NCI-H446 (cell line): Measurements from ENCODE around the gene GYPA.
"Not testable (repeated sequence)": the region's sequence is repeated elsewhere in the genome, so short reads cannot be mapped to it uniquely, and the experiment has no call there.

Experiments
- DNase-seq, 2 experiments: peaks; one replicate each; lab custom pipeline; 2025; lab: John Stamatoyannopoulos, UW

GYPA gene

DNA sequence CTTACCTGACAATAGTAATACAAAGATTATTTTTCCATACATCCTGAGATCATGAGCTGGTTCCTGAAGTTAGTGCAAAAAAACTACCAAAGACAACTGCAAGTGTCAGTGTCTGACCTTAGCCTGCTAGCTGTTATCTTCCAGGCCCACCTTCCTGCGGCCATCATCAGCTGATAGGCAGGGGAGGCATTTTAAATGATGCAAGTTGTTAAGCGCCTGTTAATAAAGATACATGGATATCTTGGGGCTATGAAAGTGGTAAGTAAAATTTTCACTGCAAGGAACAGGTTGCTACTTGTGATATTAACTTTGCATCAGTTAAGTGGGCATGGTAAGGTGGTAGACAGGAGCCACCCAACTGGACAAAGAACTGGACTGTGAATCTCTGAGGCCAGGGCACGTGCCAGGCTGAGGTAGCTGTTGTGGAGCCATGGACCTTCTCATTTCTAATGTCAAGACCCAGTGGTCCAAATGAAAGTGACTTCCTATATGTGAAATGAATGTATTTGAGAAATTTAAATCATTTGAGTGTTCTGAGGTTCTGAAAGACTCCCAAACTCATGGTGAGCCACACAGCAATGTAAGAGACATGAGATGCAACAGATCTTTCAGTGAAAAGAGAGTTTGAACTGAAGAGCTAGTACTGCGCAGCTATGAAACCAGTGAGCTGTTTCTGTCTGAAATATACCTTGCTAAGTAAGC lies at the start of gene GYPA:
Gene GYPA, minus strand, starts transcription at position 125 of the 702 bp plus-strand sequence. Its CDS starts 83 bp downstream, at position 42.
- DNase-seq = not testable (repeated sequence)

DNA sequence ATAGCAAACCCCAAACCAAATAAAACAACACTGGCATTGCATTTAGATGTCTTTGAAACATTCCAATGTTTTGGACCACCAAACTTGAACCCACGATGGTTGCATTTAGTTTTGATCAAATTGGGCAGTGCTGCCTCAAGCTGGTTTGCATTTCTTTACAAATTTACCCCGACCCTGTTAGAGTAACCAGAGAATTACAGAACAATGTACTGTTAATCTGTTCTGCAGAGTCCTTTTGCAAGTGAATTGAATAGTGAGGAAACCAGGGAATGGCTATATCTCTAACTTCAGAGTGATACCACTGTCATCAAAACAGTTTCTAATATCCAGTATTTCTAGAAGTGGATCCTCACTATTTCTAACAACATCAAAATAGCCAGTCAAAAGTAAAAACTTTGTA lies 49.5 kb upstream of the GYPA start:
- DNase-seq = no peak

- DNase-seq = no peak
These were observed 48.6 kb upstream of the GYPA start for GRCh38 chr4:144189121-144189520.

GRCh38 chr4:144185086-144185485 lies 44.6 kb upstream of the GYPA start:
- DNase-seq = no peak

DNA sequence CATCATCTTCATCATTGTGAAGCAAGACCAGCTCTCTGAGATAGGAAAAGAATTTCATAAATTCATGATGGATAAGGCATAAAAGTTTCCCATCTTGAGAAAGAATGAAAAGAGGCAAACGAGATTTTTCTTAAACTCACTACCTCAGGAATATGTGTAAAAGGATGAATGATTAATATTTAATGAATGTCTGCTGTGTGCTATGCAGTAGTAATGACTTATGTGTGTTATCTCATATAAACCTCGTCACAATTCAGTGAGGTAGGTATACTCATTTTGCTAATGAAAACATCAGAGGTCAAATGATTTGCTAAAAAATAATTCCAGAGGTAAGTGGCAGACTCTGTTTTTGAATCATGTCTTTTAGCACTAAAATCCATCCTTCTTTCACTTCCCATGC lies 42.6 kb upstream of the GYPA start:
- DNase-seq = no peak

- DNase-seq = no peak
These were observed 40.9 kb upstream of the GYPA start for GRCh38 chr4:144181391-144181790.

DNA sequence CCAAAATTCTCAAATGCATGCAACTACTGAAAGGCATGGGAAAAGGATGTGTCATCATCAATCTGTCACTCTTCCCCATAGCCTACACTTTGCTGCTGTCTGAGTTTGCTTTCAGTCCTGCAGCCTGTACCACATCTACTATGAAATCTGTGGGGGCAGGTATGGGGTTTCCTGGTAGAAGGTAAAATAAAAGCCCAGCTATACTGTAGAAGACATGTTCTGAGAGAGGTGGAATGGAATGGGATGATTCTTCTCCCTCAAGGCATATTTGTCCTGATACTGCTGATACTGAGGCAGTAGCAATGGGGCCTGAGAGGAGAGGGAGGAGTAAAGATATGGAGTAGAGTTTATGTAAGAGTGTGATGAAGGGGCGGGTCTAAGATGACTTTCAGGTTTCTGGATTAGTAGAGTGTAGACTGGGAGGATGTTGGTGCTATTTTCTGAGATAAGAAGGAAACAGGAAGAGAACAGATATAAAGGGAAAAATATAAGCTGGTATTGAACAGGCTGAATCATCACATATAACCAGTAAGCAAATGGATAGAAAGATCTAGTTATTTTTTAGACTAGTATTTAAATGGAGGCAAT lies 38.7 kb upstream of the GYPA start:
- DNase-seq = no peak

DNA sequence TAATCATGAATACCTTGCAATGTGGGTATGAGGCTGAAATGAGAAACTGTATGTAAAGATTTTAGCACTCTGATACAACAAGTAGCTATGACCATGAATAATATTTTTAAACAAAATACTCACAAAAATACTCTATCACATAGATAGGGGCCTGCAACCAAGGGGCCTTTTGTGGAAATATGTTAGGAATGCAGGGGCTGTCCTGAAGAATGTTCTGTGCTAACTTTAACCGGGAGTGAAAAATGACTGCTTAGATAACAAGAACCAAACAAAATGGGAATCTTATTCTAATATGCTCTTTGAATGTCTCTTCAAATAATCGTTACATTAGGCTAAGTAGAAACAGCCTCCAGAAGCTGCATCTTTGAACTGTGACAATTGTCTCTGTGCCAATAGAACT lies 37.9 kb upstream of the GYPA start:
- no peak for DNase-seq

DNA sequence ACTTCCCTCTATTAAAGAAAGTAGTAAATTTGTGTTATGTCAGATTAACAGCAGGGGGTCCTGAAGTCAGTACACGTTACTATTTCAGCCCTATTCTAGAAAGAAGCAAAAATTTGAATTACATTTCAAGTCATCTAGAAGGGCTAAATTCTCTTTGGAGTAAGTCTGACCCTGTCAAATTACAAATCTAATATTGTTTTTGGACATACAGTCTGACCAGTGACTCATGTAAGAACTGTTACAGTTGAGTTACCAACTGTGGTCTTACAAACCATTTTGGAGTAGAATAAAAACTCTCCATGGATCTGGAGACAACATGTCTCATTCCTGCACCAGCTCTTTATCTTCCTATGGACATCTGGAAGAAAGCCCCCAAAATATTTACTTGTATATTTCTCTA lies 36.0 kb upstream of the GYPA start:
- DNase-seq = no peak

DNA sequence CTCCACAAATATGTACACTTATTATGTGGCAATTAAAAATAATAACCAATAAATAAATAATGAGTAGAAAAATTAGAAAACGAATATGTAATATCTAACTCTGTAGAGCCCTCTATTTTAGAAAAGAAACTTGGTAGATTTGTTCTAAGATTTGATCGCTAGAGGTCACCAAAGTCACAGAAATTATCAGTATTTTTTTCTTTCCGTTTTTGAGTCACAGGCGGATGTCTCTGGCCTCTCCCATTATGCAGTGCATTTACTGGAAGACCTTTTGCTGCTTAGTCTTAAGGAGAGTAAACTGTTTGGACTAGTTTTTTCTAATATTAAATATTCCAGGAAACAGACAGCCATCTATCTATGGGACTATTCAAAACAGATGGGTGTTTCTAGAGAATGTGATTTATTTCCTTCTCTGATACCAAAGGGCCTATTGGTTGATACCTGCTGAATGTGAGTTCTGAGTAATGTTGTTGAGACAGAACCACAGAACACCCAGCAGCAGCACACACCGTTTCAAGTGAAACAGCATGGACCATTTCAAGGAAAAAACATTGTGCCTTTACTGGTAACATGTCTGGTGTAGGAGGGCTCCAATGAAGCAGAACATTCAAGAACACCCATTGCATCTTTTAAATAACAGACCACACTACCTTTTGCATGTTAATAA lies 34.0 kb upstream of the GYPA start:
- DNase-seq = peak; percentile 6 to 37

- no peak for DNase-seq
These were observed 31.2 kb upstream of the GYPA start for GRCh38 chr4:144171697-144172096.

DNA sequence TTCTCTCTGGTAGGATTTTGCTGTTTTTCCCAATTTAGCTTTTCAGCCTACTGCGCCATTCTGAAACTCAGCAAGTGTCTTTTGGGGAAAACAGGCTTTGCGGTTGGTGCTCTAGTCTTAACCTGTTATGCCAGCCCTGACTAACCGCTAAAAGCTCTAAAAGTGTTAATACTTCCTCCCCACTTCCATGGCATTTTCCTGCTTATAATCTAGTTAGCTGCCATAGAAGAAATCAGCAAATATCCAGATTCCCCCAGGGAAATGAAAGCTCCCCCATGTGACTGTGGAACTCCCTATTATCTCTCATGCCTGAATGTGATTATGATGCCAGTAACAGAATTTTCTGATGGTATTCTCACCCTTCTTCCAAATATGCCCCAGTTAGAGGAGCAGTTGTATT lies 28.7 kb upstream of the GYPA start:
- DNase-seq = no peak

GRCh38 chr4:144154044-144154443 lies 13.5 kb upstream of the GYPA start:
- DNase-seq = no peak

DNA sequence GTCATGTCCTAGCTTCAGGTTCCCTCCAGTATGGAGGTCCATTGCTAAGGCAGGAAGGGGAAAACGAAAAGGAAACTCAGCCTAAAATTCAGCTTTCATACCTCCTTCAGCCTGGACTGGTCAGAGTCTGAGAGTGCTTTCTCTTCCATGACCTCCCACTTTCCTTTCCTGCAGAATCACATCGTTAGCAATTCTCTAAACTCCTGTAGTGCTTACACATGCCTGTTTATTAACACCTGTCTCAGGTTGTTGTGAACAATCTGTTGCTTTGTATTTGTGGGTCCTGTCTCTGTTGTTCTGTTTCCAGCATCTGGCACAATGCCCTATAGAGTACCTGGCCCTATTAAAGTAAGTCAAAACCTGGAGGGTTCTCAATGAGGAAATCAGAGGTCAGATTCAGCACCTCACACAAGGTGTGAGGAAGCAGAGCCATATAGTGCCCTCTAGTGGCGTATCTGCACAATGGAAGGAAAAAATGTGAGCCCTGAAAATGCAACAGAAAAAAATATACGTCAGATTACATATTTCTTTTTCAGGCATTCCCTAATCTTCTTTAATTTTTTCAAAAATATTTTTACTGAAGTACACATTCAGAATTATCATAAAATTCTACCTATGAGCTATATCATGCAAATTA lies 2.3 kb upstream of the GYPA start:
- peak in 1 of 2 experiments; percentile 12 for DNase-seq

DNA sequence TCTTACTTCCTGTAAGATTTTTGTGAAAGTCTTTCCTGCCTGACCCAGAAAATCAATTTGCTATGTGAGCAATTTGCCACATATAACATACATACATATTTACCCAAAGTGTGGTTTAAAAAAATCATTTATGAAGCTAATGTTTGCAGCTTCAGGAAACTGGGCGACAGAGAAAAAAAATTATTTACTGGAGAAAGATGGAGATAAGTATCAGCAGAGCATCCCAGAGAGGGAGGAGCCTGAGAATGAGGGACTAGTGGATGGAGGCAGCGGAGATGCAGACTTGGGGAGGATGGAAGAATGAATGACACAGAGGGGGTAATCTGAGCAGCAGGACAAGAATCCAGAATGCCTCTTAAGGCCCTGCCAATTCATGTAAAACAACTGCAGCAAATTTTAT lies 975 bp upstream of the GYPA start:
- DNase-seq = no peak

GRCh38 chr4:144139991-144140390 lies 527 bp downstream of the GYPA start:
- DNase-seq = not testable (repeated sequence)

DNA sequence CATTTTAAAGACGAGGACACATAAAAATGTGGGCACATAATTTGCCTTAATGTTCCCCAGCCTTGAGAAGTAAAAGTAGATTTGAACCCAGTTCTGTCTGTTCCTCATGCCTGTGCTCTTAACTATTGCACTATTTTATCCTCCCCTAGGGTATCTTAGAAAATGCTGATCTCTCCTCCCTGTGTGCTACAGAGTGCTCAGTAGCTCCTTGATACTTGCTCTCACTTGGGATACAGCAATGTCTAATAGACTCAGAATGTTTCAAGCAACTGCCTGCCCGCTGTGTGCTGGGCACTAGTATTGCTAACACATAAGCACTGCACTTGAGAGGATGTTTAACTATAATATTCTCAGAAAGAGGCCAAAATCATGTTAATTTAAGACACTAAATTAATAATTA lies 971 bp downstream of the GYPA start:
- not testable (repeated sequence) for DNase-seq

- DNase-seq = not testable (repeated sequence)
These were observed 2.3 kb downstream of the GYPA start for GRCh38 chr4:144138239-144138638.

DNA sequence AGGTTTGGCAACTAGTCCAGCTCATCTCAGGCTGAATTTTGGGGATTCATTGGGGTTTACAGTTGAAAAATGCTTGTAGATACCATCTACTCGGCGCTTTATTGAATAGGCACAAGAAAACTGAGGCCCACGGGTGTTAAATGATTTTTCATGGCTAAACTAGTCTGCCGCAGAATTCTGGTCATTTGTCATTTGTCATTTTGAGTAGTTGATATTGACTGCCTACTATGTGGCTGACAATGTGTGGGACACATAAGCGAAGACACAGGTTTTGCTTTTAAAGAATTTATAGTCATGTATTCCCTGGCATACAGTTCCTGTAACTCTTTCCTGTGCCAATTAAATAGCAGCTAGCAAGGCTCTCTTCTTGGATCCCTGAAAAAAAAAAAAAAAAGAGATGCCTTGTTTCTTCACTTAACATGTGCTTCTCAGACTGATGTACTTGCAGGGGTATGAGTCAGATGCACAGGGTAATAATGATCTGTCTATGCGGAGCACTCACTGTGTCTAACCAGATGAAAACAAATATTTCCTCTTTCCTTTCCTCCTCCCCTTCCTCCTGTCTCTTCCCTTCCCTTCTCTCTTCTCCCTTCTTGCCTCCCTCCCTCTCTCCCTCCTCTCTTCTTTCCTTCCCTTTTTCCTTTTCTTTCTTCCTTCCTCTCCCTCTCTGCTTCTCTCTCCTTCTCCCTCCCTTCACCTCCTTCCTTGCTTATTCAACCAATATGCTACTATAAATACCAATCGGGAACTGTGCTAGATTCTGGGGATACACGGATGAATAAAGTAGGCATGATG lies 3.2 kb downstream of the GYPA start:
- not testable (repeated sequence) for DNase-seq

DNA sequence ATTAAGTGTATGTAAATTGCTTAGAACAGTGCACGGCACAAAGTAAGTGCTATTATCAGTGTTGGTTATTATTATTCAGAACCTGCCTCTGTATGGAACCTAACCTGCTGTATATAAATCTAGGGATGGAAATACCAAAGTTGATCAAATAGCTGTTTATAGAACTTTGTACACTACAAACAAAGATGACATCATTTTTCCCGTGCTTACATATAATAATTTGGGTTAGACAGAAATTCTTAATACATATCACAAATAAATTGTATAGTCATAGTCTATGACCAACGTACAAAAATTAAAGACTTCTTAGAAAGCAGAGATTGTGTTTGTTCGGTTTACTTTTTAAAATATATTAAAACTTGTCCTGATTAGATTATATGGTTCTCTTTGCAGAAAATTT lies 4.3 kb downstream of the GYPA start:
- not testable (repeated sequence) for DNase-seq

DNA sequence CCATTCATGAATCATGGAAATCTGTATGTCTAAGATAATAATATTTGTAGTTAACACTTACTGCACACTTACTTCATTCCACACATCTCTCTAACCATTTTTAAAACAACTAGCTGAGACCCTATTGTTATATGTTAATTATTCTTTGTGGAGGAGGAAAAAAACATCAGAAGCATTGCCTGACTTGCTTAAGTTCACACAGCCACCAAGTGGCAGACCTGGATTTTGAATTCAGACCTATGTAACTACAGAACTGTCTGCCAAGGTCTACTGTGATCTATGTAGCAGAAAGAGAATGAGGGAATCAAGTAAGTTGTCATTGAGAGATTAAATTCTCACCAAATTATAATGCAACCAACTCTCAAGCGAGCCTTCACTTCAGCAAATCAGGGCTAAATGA lies 10.4 kb downstream of the GYPA start:
- DNase-seq = not testable (repeated sequence)

- DNase-seq = not testable (repeated sequence)
These were observed 11.1 kb downstream of the GYPA start for GRCh38 chr4:144129336-144129875.
